Nephron progenitor cell (in vitro differentiated cells): ENCODE measurements around the gene SRRT.
"Not testable (repeated sequence)": the region's sequence is repeated elsewhere in the genome, so short reads cannot be mapped to it uniquely, and the experiment has no call there.

Source experiments
- DNase-seq: peaks from one replicate; pipeline ENCODE4 v3.0.0; 2021
- H3K27ac Mint-ChIP-seq: 2 replicates; pipeline ENCODE4 v1.8.0; 2021; ENCODE audit warnings: mild to moderate bottlenecking, moderate library complexity, mixed read lengths
- H3K27me3 Mint-ChIP-seq: 2 replicates; pipeline ENCODE4 v1.8.0; 2021; ENCODE audit warnings: mild to moderate bottlenecking, low read depth, mixed read lengths; ENCODE audit not compliant: poor library complexity
- H3K36me3 Mint-ChIP-seq: 2 replicates; pipeline ENCODE4 v1.8.0; 2021; ENCODE audit warnings: low read depth, mixed read lengths
- H3K4me1 Mint-ChIP-seq: 2 replicates; pipeline ENCODE4 v1.8.0; 2021; ENCODE audit warnings: mixed read lengths
- H3K4me3 Mint-ChIP-seq: 2 replicates; pipeline ENCODE4 v1.8.0; 2021; ENCODE audit warnings: mild to moderate bottlenecking, moderate library complexity, mixed read lengths
- H3K9me3 Mint-ChIP-seq: 2 replicates; pipeline ENCODE4 v1.8.0; 2021; ENCODE audit warnings: mild to moderate bottlenecking, moderate library complexity, mixed read lengths
- TF ChIP-seq, protein P1 (sequence below): fragments of 200-600 bp; sonication (generic); IDR thresholded peaks from 2 replicates; pipeline ENCODE4 v1.5.0; 2021; ENCODE audit warnings: antibody characterized with exemption

Gene SRRT

DNA sequence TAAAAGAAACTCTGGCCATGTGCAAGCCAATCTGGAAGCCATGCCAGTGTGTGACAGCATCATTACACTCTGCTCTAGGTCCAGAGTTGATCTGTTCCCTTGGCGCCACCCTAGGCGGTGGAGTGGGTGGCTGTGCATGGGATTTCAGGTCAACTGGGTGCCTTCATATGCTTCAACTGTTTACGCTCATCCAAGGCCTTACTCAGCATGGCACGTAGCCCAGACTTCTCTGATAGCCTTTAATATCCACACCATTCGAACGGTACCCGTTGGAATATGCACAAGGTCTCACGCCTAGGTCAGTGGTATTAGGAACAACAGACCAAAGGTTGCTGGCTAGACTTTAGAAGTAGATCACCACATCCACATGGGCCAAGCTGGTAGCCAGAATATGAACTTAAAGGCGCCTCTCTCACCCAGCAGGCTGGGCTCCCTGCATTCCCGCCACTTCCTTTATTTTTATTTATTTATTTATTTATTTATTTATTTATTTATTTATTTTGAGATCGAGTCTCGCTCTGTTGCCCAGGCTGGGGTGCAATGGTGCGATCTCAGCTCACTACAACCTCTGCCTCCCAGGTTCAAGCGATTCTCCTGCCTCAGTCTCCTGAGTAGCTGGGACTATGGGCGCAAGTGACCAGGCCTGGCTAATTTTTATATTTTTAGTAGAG lies 39.4 kb downstream of the SRRT start:
- TF ChIP-seq, protein P1, sequence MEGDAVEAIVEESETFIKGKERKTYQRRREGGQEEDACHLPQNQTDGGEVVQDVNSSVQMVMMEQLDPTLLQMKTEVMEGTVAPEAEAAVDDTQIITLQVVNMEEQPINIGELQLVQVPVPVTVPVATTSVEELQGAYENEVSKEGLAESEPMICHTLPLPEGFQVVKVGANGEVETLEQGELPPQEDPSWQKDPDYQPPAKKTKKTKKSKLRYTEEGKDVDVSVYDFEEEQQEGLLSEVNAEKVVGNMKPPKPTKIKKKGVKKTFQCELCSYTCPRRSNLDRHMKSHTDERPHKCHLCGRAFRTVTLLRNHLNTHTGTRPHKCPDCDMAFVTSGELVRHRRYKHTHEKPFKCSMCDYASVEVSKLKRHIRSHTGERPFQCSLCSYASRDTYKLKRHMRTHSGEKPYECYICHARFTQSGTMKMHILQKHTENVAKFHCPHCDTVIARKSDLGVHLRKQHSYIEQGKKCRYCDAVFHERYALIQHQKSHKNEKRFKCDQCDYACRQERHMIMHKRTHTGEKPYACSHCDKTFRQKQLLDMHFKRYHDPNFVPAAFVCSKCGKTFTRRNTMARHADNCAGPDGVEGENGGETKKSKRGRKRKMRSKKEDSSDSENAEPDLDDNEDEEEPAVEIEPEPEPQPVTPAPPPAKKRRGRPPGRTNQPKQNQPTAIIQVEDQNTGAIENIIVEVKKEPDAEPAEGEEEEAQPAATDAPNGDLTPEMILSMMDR: no peak
- Mint-ChIP-seq H3K4me3 (no peak overlapping the region), H3K9me3 (no peaks in the 10 kb centered on the region), H3K4me1 (no peaks in the 10 kb centered on the region), H3K36me3 (no peaks in the 10 kb centered on the region), H3K27ac (no peak overlapping the region), H3K27me3 (peaks cover 8% of the 10 kb centered on the region)
- no peak for DNase-seq

DNA sequence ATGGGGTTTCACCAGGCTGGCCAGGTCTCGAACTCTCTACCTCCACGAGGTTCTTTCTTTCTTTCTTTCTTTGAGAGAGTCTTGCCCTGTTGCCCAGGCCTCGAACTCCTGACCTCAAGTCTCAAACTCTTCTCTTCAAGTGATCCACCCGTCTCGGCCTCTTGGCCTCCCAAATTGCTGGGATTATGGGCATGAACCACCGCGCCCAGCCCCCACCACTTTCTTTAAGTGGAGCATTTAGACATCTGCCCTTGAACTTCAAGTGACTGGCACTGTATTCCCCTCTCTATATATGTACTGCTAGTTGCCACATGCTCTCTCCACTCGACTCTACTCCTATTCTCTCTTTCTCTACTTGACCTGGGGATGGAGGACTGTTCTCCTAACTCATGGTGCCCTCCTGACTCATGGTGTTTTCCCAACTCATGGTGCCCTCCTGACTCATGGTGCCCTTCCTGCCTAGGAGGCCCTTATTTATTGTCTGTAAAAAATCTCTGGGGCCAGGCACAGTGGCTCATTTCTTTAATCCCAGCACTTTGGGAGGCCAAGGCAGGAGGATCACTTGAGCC lies 40.1 kb downstream of the SRRT start:
- Mint-ChIP-seq H3K4me1 (no peaks in the 10 kb centered on the region), H3K4me3 (no peak overlapping the region), H3K36me3 (no peaks in the 10 kb centered on the region), H3K27me3 (peaks cover 13% of the 10 kb centered on the region), H3K9me3 (no peaks in the 10 kb centered on the region), H3K27ac (no peak overlapping the region)
- no peak for DNase-seq
- TF ChIP-seq, protein P1: no peak

DNA sequence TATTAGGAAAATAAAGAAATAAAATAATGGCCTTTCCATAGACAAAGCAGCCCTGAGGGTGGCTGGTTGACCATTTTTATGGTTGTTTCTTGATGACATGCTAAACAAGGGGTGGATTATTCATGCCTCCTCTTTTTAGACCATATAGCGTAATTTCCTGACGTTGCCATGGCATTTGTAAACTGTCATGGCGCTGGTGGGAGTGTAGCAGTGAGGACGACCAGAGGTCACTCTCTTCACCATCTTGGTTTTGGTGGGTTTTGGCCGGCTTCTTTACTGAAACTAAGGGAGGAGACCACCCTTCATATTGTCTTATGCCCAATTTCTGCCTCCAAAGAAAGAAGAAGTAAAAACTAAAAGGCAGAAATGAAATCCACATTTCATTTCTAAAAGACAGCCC lies 44.4 kb downstream of the SRRT start:
- DNase-seq, H3K9me3 Mint-ChIP-seq, H3K36me3 Mint-ChIP-seq, H3K4me1 Mint-ChIP-seq, H3K4me3 Mint-ChIP-seq, H3K27ac Mint-ChIP-seq: not testable (repeated sequence)
- H3K27me3 Mint-ChIP-seq: peaks cover 18% of the 10 kb centered on the region

DNA sequence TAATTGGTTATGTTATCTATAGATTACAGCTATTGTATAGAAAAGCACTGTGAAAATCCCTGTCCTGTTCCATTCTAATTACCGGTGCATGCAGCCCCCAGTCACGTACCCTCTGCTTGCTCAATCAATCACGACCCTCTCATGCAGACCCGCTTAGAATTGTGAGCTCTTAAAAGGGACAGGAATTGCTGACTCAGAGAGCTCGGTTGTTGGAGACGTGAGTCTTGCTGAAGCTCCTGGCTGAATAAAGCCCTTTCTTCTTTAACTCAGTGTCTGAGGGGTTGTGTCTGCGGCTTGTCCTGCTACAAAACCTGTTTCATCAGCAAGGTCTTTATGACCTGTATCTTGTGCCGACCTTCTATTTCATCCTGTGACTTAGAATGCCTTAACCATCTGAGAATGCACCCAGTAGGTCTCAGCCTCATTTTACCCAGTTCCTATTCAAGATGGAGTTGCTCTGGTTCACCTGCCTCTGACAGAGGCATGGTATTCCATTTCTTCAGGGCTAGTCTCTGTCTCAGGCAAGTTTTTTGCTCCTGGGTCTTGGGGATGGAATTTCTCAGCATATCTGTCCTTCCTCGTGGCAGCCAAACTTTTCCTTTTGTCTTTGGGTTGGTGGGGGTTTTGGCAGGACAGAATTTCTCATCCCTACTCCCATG lies 45.0 kb downstream of the SRRT start:
- not testable (repeated sequence) for H3K9me3 Mint-ChIP-seq, H3K36me3 Mint-ChIP-seq, H3K4me1 Mint-ChIP-seq, H3K27ac Mint-ChIP-seq, DNase-seq, H3K4me3 Mint-ChIP-seq
- H3K27me3 Mint-ChIP-seq: peaks cover 18% of the 10 kb centered on the region

DNA sequence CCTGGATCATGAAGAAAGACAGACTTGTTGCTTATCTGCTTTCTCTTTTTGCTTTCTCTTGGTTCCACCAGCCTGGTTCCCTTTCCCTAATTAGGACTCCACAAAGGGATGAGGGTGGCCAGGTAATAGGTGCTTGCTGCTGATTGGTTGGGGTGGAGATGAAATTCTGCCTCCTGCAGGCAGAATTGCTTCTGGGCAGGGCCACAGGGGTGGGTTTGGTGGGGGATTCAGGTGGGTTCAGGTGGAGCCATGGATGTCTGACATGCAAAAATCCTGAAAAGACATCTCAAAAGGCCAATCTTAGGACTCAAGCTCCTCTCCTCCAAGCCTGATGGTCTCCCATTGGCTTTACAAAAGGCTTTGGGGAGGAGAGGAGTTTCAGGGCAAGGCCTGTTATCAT lies 46.1 kb downstream of the SRRT start:
- H3K36me3 Mint-ChIP-seq: no peaks in the 10 kb centered on the region
- H3K4me1 Mint-ChIP-seq: no peaks in the 10 kb centered on the region
- TF ChIP-seq, protein P1: no peak
- H3K9me3 Mint-ChIP-seq: no peaks in the 10 kb centered on the region
- H3K27me3 Mint-ChIP-seq: peaks cover 18% of the 10 kb centered on the region
- no peak overlapping the region for H3K27ac Mint-ChIP-seq
- H3K4me3 Mint-ChIP-seq: no peak overlapping the region
- DNase-seq: no peak

DNA sequence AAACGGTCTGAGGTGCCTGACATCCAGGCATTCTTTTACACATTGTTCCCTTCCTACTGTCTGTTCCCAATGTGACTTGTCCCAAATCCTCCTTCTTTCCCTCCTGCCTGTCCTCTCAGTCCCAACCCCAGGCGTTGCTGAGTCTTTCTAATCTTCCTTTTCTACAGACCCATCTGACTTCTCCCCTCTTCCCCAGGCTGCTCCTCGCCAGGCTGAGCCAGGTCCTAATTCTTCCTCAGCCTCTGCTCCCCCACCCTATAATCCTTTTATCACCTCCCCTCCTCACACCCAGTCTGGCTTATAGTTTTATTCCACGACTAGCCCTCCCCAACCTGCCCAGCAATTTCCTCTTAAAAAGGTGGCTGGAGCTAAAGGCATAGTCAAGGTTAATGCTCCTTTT lies 48.7 kb downstream of the SRRT start:
- not testable (repeated sequence) for H3K9me3 Mint-ChIP-seq, H3K27ac Mint-ChIP-seq, H3K36me3 Mint-ChIP-seq, H3K4me3 Mint-ChIP-seq, DNase-seq, H3K4me1 Mint-ChIP-seq
- H3K27me3 Mint-ChIP-seq: peaks cover 18% of the 10 kb centered on the region

DNA sequence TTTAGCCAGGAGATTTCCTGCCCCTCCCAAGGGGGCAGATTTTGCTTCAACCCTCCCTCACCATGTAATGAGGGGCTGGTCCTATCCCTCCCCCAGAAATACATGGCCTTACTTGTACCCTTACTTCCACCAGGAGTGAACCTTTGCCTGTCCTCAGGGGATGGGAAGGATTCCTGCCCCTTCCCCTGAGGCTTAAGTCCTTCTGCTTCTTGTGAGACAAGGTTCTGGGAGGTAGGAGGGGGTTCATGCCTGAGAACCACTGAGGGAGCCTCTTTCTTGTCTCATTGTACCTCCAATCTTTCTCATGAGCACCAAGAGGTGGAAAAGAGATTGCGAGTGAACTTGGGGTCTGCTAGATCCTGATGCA lies 54.9 kb downstream of the SRRT start:
- peaks cover 6% of the 10 kb centered on the region for H3K36me3 Mint-ChIP-seq
- H3K9me3 Mint-ChIP-seq: peaks cover 29% of the 10 kb centered on the region
- TF ChIP-seq, protein P1: no peak
- no peak overlapping the region for H3K27ac Mint-ChIP-seq
- no peak for DNase-seq
- H3K4me1 Mint-ChIP-seq: no peaks in the 10 kb centered on the region
- H3K4me3 Mint-ChIP-seq: no peak overlapping the region
- peaks cover 9% of the 10 kb centered on the region for H3K27me3 Mint-ChIP-seq
